GM12865 (cell line): ENCODE measurements around the gene HS6ST3.

Source experiments
- DNase-seq: peaks from one replicate; pipeline ENCODE4 v3.0.0; 2010; ENCODE audit warnings: low read depth
- H3K4me3 ChIP-seq: 2 replicates; pipeline ENCODE4 v1.5.1; 2011; ENCODE audit warnings: mild to moderate bottlenecking, low read depth, low read length, control low read depth
- TF ChIP-seq, protein P1 (sequence below): IDR thresholded peaks from 2 replicates; pipeline ENCODE4 v1.5.1; 2011; ENCODE audit warnings: low read length, control low read depth, low read depth, inconsistent platforms; ENCODE audit not compliant: insufficient read depth; ENCODE audit errors: missing control alignments

The HS6ST3 gene

DNA sequence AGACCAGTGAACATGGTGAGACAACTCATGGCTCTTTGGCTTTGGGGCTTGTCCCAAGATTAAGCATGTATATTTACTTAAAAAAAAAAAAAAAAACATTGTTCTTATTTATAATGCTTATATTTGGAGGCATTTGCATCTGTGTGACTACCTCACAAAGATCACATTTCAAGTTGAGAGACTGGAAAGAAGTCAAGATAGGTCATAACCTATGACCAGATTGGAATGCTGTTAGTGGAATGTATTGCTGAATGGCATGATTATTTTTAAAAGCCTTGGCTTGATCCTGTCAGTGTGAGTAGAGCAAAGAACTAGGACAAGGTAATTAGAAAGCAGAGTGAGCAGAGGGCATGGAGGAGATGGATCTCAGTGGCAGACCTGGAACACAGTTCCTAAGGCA is 689.8 kb downstream of the HS6ST3 start:
- no peak overlapping the region for H3K4me3 ChIP-seq
- DNase-seq = no peak
- TF ChIP-seq, protein P1, sequence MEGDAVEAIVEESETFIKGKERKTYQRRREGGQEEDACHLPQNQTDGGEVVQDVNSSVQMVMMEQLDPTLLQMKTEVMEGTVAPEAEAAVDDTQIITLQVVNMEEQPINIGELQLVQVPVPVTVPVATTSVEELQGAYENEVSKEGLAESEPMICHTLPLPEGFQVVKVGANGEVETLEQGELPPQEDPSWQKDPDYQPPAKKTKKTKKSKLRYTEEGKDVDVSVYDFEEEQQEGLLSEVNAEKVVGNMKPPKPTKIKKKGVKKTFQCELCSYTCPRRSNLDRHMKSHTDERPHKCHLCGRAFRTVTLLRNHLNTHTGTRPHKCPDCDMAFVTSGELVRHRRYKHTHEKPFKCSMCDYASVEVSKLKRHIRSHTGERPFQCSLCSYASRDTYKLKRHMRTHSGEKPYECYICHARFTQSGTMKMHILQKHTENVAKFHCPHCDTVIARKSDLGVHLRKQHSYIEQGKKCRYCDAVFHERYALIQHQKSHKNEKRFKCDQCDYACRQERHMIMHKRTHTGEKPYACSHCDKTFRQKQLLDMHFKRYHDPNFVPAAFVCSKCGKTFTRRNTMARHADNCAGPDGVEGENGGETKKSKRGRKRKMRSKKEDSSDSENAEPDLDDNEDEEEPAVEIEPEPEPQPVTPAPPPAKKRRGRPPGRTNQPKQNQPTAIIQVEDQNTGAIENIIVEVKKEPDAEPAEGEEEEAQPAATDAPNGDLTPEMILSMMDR = no peak

DNA sequence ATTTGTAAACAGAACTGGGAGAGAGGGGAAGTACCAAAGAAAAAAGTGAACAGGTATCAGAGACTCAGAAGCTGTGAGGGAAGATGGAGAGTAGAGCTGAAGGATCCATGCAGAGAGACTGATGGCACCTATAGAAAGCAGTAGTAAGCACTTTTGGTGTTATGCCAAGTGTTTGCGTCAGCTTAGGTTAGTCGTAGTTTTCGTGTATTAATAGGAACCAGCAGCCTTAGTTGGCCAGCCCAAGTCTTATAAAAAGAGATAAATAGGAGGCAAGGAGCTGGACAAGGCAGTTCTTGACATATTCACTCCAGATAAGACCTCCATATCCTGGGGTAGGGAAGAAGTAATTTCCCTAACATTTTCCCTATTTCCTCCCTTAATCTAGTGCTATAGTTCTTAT is 690.2 kb downstream of the HS6ST3 start:
- TF ChIP-seq, protein P1 = no peak
- no peak overlapping the region for H3K4me3 ChIP-seq
- DNase-seq = no peak

DNA sequence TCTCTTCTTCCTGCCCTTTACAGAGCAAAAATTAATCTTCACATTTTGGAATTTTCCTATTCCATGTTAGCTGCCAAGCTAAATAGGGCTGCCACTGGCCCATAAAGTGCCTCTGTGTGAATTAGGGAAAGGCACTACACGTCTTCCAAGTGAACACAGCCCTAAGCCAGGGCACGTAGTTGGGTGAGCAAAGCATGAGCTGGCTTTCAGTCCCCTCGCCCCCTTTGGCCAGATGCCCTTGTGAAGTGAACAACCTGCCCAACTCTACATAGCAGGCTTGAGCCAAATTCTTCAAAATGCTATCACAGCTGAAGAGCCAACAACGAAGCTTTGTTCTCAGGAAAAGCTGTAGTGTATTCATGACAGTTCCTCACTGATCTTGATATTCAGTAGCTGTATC is 691.2 kb downstream of the HS6ST3 start:
- DNase-seq = no peak
- H3K4me3 ChIP-seq = no peak overlapping the region
- TF ChIP-seq, protein P1 = no peak

DNA sequence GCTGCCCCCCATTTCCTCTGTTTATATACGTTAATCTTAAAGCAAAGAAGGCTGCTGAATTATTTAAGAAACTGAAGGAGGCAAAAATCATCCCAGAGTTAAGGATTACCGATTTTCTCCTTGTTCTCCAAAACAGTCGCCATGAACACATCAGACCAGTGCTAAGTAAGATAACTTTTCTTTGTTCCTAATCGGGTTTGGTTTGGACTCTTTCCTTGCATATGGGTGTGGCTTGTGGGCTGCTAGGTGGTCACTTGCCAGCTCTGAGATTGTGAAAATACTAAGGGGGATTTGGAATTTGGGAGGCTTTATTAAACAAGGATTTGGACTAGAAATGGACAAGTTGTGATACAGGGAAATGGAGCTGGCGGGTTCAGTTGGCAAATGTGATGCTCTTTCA is 692.3 kb downstream of the HS6ST3 start:
- no peak for DNase-seq
- H3K4me3 ChIP-seq = no peak overlapping the region
- TF ChIP-seq, protein P1 = no peak

DNA sequence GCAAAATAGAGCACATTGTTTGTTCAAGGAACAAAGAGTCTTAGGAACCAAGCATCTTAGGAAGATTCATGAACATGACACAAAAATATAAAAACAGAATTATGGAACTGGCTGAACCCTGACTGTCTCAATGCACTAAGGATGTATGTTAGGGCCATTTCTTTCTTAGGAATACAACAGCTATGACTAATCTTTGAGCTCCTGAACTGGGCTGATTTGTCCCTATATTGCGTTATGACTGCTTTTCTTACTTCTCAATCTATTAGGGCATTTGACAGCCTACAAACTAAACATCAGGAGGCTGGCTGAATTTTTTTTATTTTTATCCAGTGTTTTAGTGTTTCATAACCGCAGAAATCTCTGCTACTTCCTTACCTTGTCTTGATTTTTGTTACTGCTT is 693.1 kb downstream of the HS6ST3 start:
- DNase-seq = no peak
- TF ChIP-seq, protein P1 = no peak
- H3K4me3 ChIP-seq = no peak overlapping the region

DNA sequence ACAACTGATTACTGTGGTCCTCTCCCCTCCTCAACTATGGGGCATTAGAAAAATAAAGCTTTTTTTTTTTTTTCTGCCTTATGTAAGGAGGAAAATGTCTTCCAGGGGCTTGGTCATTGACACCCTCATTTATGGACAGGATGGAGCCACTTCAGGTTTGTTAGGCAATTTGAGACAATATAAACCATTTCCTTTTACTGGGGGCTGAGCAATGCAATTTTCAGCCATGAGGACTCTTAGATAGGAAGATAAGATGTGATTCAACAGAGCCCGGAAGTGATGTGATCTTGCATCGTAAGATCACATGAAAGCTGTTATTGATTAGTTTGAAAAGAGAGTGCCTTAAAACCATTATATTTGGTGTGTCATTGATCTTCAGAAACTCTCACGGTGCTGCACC is 693.6 kb downstream of the HS6ST3 start:
- TF ChIP-seq, protein P1 = no peak
- no peak for DNase-seq
- no peak overlapping the region for H3K4me3 ChIP-seq

DNA sequence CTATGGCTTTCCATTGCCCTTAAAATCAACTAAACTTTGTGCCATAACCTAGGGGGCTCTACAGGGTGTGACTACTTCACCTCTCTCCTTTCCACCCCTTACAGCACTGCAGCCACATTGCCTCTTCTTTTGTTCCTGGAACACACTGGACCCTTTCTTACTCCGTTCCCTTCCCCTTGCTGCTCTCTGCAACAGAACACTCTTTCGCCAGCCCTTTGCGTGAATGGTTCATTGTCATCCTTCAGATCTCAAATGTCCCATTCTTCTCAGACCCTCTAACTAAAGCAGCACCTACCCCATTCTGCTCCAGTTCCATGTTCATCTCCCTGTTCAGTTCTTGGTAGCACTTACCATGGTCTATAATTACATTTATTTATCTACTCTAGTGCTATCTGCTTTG is 696.1 kb downstream of the HS6ST3 start:
- TF ChIP-seq, protein P1 = no peak
- DNase-seq = no peak
- H3K4me3 ChIP-seq = no peak overlapping the region
